HAP-1 (cell line): ENCODE results near the gene CFAP70.
A peak's percentile ranks its signal among the peaks of the same experiment; 100 is the strongest.

Experiments
- DNase-seq, 2 experiments: peaks; one replicate each; pipeline ENCODE4 v3.0.0-alpha.2; 2016 to 2020; ENCODE audit warnings: low spot score in 2 of 2
- H3K27me3 ChIP-seq: fragments of 250-450 bp; sonication (Bioruptor Pico); 2 replicates; pipeline ENCODE4 v1.5.1; 2020; ENCODE audit warnings: low read depth, mild to moderate bottlenecking, moderate library complexity
- H3K36me3 ChIP-seq: fragments of 250-450 bp; sonication (Bioruptor Pico); replicated peaks from 2 replicates; pipeline ENCODE4 v1.5.1; 2020; ENCODE audit warnings: mild to moderate bottlenecking
- H3K4me1 ChIP-seq: fragments of 250-450 bp; sonication (Bioruptor Pico); 2 replicates; pipeline ENCODE4 v1.5.1; 2020; ENCODE audit warnings: mild to moderate bottlenecking
- H3K4me3 ChIP-seq: fragments of 250-450 bp; sonication (Bioruptor Pico); 2 replicates; pipeline ENCODE4 v1.5.1; 2020; ENCODE audit warnings: mild to moderate bottlenecking, moderate library complexity
- H3K9me3 ChIP-seq: fragments of 250-450 bp; sonication (Bioruptor Pico); 2 replicates; pipeline ENCODE4 v1.5.1; 2020; ENCODE audit warnings: mild to moderate bottlenecking, moderate library complexity
- in situ Hi-C: fragments of 300-500 bp; cut with MboI; formaldehyde crosslinking; loops from 3 replicates; pipeline ENCODE4 v1.14.3; 2020; ENCODE audit warnings: low sequenced_read_pairs, inconsistent platforms, mixed read lengths

CFAP70 gene

DNA sequence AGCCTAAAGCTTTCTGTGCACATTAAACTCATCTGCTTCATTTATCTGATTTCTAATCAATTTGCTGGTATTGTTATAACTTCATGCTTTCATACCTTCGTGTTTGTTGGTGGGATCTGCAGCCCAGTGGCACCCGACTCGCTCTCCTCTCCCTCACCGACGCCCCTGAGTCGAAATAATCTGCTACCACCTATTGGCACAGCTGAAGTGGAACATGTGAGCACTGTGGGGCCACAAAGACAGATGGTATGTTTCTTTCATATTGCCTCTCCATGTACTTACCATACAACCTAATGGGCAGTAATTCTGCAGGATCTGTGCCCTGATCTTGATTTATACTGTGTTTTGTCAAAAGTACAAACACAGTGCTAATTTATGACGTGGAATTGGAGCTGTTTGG, 124.0 kb downstream of the CFAP70 start:
- peaks cover 60% of the 10 kb centered on the region for H3K36me3 ChIP-seq
- H3K27me3 ChIP-seq, result no peaks in the 10 kb centered on the region
- in situ Hi-C loops, result no loop called here
- H3K9me3 ChIP-seq, result no peaks in the 10 kb centered on the region
- no peak for DNase-seq
- no peaks in the 10 kb centered on the region for H3K4me1 ChIP-seq
- H3K4me3 ChIP-seq, result no peak overlapping the region

GRCh38 chr10:73233883-73234282, 124.8 kb downstream of the CFAP70 start:
- DNase-seq, result no peak
- Histone ChIP-seq H3K36me3 (peaks cover 52% of the 10 kb centered on the region), H3K4me1 (no peaks in the 10 kb centered on the region), H3K27me3 (no peaks in the 10 kb centered on the region), H3K9me3 (no peaks in the 10 kb centered on the region), H3K4me3 (no peak overlapping the region)
- in situ Hi-C loops, result no loop called here

GRCh38 chr10:73232887-73233286, 125.8 kb downstream of the CFAP70 start:
- DNase-seq, result peak in 1 of 2 experiments; percentile 30
- Histone ChIP-seq H3K36me3 (peaks cover 43% of the 10 kb centered on the region), H3K27me3 (no peaks in the 10 kb centered on the region), H3K4me3 (no peak overlapping the region), H3K9me3 (no peaks in the 10 kb centered on the region), H3K4me1 (no peaks in the 10 kb centered on the region)
- in situ Hi-C loops, result no loop called here

DNA sequence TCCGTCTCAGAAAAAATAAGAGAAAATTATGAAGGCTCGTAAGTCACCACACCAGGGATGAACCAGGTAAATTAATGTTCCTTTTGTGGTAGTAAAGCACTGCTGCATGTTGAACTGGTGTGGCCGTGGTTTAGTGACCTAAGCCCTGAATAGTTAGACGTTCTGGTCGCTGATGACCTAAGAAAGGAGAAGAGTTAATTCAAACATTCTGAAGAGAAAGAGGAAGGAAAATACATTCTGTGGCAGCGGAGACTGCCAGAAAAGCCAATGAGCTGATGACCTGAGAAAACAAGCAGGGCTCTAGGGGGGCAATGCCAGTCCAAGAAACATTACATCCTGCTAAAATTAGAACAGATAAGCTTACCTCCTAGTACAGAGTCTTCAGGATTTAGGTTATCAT, 129.1 kb downstream of the CFAP70 start:
- no peak for DNase-seq
- Histone ChIP-seq H3K4me1 (no peaks in the 10 kb centered on the region), H3K4me3 (no peak overlapping the region), H3K9me3 (no peaks in the 10 kb centered on the region), H3K36me3 (peaks cover 24% of the 10 kb centered on the region), H3K27me3 (no peaks in the 10 kb centered on the region)
- in situ Hi-C loops, result no loop called here

DNA sequence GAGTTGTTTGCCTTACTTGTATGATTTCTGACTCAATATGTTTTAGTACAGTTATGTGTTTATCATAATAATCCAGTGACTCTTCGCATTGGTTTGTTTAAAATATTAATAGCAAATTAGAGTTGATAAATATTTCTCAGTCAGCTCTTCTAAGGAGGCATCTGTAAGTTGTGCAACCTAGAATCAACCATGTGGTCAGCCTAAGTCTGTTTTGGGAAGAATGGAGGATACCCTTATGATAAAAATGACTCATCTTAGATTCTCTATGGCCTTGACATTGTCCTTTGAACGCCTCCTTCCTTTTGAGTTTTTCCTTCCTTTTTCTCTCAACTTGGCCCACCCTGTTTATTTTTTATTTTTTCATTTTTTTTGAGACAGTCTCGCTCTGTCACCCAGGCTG, 130.4 kb downstream of the CFAP70 start:
- Histone ChIP-seq H3K27me3 (no peaks in the 10 kb centered on the region), H3K9me3 (no peaks in the 10 kb centered on the region), H3K36me3 (peaks cover 14% of the 10 kb centered on the region), H3K4me3 (no peak overlapping the region), H3K4me1 (no peaks in the 10 kb centered on the region)
- in situ Hi-C loops, result no loop called here
- no peak for DNase-seq

DNA sequence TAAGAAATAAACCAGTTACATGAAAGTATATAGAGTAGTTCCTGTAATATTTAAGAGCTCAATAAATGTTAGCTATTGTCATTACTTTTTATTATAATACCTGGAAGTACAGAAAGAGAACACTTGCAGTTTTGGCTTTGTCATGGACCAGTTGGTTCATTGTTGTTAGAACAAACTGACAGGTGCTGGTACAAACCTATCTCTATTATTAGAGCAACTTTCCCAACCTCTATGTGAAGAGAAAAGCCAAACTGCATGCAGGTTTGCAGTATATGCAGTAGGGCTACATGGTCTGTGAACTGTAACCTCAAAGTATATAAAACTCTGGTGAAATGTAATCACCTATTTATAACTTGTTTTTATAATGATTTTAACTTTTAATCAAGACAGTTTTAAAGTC, 132.0 kb downstream of the CFAP70 start:
- Histone ChIP-seq H3K9me3 (no peaks in the 10 kb centered on the region), H3K36me3 (peaks cover 5% of the 10 kb centered on the region), H3K27me3 (no peaks in the 10 kb centered on the region), H3K4me1 (no peaks in the 10 kb centered on the region), H3K4me3 (no peak overlapping the region)
- no peak for DNase-seq
- in situ Hi-C loops, result no loop called here

- Histone ChIP-seq H3K4me1 (no peaks in the 10 kb centered on the region), H3K36me3 (no peaks in the 10 kb centered on the region; the same call in 1 of the 2 replicates), H3K4me3 (no peak overlapping the region), H3K9me3 (no peaks in the 10 kb centered on the region), H3K27me3 (no peaks in the 10 kb centered on the region)
- in situ Hi-C loops, result no loop called here
- no peak for DNase-seq
These were observed 133.1 kb downstream of the CFAP70 start for GRCh38 chr10:73225518-73225917.

- no peaks in the 10 kb centered on the region for H3K36me3 ChIP-seq
- no peaks in the 10 kb centered on the region for H3K27me3 ChIP-seq
- no peaks in the 10 kb centered on the region for H3K9me3 ChIP-seq
- H3K4me1 ChIP-seq, result no peaks in the 10 kb centered on the region; the same call in 1 of the 2 replicates
- no peak for DNase-seq
- in situ Hi-C loops, result no loop called here
- no peak overlapping the region for H3K4me3 ChIP-seq
These were observed 137.7 kb downstream of the CFAP70 start for GRCh38 chr10:73220989-73221388.

DNA sequence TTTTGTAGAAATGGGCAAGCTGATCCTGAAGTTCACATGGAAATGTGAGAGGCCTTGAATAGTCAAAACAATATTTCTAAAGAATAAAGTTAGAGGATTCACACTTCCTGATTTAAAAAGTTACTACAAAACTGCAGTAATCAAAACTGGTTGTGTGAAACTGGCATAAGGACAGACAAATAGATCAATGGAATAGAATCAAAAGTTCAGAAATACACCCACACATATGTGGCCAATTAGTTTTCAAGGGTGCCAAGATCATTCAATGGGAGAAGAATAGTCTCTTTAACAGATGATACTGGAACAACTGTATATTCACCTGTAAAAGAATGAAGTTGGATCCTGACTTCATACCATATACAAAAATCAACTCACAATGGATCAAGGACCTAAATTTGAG, 139.3 kb downstream of the CFAP70 start:
- Histone ChIP-seq H3K36me3 (no peaks in the 10 kb centered on the region), H3K4me3 (no peak overlapping the region), H3K27me3 (no peaks in the 10 kb centered on the region), H3K9me3 (no peaks in the 10 kb centered on the region), H3K4me1 (no peaks in the 10 kb centered on the region; the same call in 1 of the 2 replicates)
- no peak for DNase-seq
- in situ Hi-C loops, result no loop called here

DNA sequence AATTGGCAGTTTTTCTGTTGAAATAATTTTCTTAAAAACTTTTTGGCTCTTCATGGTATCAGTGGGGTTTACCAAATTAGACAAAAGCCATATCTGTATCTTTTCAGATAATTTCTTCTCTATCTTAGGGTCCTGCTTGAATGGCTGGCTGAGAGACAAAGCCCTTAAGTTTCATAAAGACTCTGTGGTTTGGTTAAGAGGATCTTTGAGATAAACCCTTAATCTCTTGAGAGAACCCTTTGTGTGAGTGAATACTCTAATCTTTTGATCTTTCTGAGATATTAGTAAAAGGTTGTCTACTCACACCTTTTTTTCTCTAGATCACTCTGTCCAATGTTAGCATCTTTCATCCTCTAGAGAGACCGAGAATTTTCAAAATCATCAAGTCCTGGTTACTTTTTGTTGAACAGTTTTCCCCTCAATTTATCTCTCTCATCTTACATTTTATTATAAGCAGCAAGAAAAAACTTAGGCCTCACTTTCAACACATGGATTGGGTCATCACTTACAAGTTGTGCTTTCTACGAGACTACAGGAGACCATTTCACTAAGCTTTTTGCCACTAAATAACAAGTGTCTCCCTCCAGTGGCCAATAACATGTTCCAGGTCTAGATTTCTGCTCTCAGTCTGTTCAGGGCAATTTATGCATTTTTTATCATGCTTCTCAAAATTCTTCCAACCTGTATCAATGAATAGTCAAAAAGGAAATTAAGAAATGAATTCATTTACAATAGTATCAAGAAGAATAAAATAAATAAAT, 140.1 kb downstream of the CFAP70 start:
- Histone ChIP-seq H3K4me3 (no peak overlapping the region), H3K36me3 (no peaks in the 10 kb centered on the region), H3K27me3 (no peaks in the 10 kb centered on the region), H3K4me1 (no peaks in the 10 kb centered on the region; the same call in 1 of the 2 replicates), H3K9me3 (no peaks in the 10 kb centered on the region)
- in situ Hi-C loops, result no loop called here
- peak in 1 of 2 experiments; percentile 28 for DNase-seq

GRCh38 chr10:73217628-73218027, 141.0 kb downstream of the CFAP70 start:
- in situ Hi-C loops, result no loop called here

GRCh38 chr10:73215749-73216148, 142.9 kb downstream of the CFAP70 start:
- Histone ChIP-seq H3K9me3 (no peaks in the 10 kb centered on the region), H3K36me3 (no peaks in the 10 kb centered on the region), H3K4me3 (no peak overlapping the region), H3K27me3 (no peaks in the 10 kb centered on the region), H3K4me1 (no peaks in the 10 kb centered on the region; the same call in 1 of the 2 replicates)
- DNase-seq, result no peak
- in situ Hi-C loops, result no loop called here

More at GRCh38 chr10:73217628-73218027, 141.0 kb downstream of the CFAP70 start:
- DNase-seq, result no peak
- Histone ChIP-seq H3K36me3 (no peaks in the 10 kb centered on the region), H3K9me3 (no peaks in the 10 kb centered on the region), H3K4me1 (no peaks in the 10 kb centered on the region; the same call in 1 of the 2 replicates), H3K4me3 (no peak overlapping the region), H3K27me3 (no peaks in the 10 kb centered on the region)

GRCh38 chr10:73211106-73211811, 147.4 kb downstream of the CFAP70 start:
- in situ Hi-C loops, result no loop called here
- no peaks in the 10 kb centered on the region for H3K4me1 ChIP-seq
- no peaks in the 10 kb centered on the region for H3K27me3 ChIP-seq
- no peak overlapping the region for H3K4me3 ChIP-seq
- peaks cover 3% of the 10 kb centered on the region; the same call in 1 of the 2 replicates for H3K9me3 ChIP-seq
- H3K36me3 ChIP-seq, result 0 out of 2 replicates have a peak, but pooled peaks cover 3% of the 10 kb centered on the region
- DNase-seq, result no peak

GRCh38 chr10:73210395-73211105, 148.1 kb downstream of the CFAP70 start:
- Histone ChIP-seq H3K36me3 (0 out of 2 replicates have a peak, but pooled peaks cover 3% of the 10 kb centered on the region), H3K27me3 (no peaks in the 10 kb centered on the region), H3K9me3 (peaks cover 7% of the 10 kb centered on the region; the same call in 1 of the 2 replicates), H3K4me1 (no peaks in the 10 kb centered on the region), H3K4me3 (no peak overlapping the region)
- in situ Hi-C loops, result no loop called here
- no peak for DNase-seq
